ENCODE results near the gene NOD1.

Gene NOD1

DNA sequence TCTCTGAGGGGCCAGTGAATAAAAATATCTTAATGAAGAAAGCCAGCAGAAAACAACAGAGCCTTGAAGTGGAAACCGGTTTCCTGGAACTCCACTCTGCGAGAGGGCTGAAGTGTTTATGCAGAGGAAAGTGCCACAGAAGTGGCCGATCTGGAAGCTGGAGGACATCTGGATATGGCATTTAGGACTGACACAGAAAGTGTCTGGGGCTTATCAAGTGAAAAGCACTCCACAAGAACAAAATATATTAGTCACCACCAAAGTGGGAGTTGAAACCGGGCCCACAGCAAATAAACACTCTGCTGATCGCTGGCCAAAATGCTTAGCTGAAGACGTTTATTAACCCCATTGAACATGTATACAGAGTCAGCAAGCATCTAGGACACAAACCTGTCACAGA is 7.8 kb downstream of the NOD1 start:
- no peak for DNase-seq (ENCODE audit: low read depth in 2 of 2)

DNA sequence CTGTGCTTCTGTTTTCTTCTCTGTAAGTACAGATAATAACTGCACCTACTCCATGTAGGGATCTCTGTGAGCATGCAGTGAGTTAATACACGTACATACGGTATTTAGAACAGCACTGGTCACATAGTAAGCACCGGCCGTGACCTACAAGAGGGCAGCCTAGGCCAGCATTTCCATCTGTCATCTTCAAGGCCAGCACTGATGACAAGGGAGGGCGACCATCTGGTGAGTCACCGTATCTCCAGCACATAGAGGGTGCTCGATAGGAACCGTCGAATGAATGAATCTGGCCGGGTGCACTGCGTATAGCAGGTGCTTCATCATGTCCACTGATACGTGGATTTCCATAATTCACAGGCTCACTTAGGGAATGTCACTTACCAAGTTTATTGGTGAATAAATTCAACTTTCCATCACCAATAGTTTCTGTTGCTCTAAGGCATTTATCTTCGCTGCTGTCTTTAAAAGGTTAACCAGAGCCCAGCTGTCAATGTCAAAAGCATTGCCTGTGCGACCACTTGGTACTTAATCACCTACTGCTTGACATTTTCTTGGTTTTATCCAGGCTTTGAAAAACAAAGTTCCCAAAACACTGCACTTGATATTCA is 8.3 kb downstream of the NOD1 start:
- DNase-seq (ENCODE audit: low read depth in 2 of 2), result no peak

DNA sequence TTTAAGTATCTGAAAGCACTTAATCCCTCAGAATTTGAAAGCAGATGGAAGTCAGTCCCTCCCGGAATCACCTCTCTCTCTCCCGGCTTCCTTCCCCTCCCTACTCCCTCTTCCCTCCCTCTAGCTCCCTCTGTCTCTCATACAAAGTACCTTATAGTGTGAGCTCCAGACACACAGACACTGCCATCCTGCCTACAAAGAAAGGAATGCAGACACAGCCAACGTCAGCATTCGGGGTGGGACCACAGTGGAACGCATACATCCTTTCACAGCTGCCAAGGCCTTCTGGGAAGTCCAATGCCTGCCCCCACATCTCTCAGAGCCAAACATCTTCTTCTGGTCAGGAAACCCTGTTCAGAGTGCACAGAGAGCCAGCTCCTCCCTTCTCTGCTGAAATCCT is 9.3 kb downstream of the NOD1 start:
- DNase-seq (ENCODE audit: low read depth in 2 of 2), result no peak

DNA sequence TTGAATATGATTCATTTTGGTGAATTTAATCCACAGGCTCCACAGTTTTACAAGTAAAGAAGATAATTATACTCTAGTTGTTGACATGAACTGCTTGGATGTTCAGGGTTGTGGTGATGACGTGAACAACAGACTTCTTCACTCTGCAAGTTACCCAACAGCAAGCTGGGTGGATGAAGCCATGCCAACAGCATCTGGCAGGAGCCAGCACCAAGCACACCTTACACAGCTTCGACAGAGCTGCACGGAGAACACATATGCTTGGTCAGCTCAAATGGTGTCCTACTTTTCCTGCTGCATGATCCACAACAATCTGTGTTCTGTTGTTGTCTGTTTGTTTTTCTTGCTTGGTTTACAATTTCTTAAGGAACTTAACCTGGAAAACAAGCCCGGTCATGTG is 9.8 kb downstream of the NOD1 start:
- no peak for DNase-seq (ENCODE audit: low read depth in 2 of 2)

DNA sequence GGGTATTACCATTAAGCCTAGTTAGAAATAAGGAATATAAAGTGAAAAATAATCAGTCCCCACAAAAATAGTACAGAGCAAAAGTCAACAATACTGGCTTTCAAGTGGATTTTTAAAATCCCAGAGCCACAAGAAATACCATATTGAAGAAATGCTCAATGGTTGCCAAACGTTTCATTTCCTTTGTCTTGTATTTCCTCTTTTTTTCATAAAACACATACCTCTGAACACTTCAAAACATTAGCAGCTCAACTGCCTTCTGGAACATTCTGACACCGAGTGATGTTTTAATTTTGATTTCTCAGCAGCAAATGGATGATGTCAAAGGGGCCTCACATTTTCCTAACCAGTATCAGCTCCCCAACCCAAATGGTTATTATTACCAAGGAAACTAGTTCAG is 10.5 kb downstream of the NOD1 start:
- DNase-seq (ENCODE audit: low read depth in 2 of 2), result no peak

DNA sequence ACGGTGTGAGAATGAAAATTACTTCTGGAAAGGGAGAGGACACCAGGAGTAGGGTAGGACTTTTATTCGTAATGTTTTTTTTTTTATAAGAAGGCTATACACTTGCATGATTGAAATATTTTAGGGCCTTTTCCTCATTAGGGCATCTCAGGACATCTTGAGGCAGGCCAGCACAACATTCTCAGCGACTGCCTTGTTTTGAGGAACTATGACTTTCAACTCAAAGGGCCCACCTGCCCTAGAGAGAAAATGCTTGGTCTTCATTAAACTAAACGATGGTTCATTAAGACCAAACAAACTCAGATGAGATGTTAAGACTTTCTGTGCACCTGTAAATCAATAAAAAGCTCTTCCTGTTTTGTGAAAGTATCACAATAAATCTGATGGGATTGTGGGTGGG is 11.3 kb downstream of the NOD1 start:
- no peak for DNase-seq (ENCODE audit: low read depth in 2 of 2)

DNA sequence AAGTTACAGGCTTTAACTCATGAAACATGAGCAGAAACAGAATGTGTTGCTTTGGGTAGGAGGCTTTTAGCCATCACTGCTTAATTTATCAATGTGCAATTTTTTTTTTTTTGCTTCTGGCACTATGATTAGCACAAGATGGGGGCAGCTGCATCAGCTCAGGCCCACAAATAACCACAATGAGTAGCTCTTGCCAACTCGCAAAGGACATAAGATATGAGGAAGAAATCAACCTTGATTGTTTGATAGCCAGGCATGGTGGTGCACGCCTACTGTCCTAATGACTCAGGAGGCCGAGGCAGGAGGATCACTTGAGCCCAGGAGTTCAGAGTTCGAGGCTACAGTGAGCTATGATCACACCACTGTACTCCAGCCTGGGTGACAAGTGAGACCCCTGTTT is 12.3 kb downstream of the NOD1 start:
- no peak for DNase-seq (ENCODE audit: low read depth in 2 of 2)

DNA sequence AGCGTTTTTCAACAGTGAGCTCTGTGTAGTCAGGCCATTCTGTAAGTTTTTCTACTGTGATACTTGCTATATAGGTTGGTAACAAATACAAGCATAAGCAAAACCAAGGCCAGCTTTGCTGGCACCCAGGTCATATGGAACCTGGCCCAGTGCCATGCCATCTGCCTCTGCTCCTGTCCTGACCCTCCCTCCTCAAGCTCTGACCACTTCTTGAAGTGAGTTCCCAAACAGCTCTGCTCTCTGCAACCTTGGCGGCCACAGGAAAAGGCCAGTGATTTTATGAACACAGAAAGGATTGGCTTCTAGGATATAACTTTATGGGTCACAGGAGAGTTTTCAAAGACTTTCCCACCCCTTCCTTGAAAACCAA is 12.8 kb downstream of the NOD1 start:
- no peak for DNase-seq (ENCODE audit: low read depth in 2 of 2)

DNA sequence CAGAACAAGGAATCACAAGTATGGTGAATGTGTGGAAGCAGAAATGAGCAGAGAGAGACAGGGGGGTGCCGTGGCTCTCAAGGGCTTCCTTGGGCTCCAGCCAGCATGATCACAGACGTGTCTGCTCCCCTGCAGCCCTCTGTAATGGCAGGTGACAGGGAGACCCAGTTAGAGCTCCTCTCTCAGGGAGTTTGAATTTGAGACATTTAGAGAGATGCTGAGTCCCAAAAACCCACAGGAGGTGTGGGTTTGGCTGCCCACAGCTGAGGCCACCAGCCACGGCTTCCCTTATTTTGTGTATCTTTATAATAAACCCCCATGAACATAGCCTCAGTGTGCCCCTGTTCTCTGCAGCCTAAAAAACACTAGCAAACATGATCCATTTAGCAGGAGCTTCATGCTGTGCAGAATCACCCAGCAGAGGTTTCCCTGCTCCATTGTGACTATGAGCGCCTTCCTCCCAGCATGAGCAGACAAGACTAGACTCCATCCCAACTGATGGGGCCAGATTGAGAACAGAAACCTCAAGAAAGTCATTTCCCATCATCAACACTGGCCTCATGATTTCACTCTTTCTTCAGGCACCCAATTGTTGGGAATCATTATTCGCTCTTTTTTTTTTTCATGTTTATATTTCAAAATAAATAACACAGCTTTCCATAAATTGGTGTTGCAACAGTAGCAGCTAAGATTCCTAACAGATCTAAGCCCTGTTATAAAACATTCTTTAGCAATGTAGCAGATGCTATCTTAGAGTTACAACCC is 13.4 kb downstream of the NOD1 start:
- no peak for DNase-seq (ENCODE audit: low read depth in 2 of 2)

DNA sequence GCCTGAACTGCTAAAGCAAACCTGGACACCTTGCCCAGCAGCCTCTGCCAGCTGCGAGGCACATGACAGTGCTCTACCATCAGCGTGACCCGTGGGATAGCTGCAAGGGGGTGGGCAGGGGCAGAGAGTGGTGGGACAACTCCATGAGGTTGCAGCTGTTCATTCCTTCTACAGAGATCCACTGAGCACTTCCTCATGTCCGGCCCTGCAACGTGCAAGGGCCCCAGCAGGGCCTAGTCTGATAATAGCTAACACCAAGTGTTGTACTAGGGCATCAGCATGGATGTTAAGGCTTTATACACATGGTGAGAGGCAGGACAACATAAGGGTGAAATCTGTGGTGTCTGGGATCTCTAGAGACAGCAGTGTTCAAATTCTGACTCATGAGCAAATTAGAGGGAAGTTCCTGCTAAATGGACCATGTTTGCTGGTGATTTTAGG is 14.3 kb downstream of the NOD1 start:
- DNase-seq (ENCODE audit: low read depth in 2 of 2), result no peak

DNA sequence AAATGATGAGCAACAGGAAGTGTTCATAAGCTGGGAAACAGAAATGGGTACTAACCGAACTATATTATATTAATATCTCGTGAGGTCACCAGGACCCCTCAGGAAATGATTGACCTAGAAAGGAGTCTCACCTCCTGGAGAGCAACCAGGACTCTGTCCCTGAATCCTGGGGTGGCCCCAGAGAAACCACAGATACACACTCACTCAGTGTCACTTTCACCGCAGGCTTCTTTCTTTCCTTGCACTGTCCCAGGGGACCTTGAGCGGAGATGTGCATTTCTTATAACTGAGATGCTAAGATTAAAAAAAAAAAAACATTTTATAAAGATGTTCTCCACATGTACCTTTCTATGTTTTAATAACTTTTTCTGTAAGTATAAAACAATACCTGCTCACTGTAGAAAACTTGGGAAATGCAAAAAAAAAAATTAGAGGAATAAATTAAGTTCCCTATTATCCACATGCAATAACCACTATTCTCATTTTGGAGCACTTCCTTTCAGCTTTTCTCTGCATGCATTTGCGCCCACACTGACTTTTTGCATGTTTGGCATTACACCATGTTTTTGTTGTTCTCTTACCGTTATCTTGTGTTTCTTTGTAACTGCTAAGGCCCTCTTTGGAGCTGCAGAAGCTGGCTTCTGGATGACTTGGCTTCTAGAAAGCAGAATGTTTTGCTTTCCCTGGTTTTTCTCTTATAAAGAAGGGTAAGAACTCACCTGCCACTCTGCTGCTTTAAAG is 15.0 kb downstream of the NOD1 start:
- no peak for DNase-seq (ENCODE audit: low read depth in 2 of 2)

DNA sequence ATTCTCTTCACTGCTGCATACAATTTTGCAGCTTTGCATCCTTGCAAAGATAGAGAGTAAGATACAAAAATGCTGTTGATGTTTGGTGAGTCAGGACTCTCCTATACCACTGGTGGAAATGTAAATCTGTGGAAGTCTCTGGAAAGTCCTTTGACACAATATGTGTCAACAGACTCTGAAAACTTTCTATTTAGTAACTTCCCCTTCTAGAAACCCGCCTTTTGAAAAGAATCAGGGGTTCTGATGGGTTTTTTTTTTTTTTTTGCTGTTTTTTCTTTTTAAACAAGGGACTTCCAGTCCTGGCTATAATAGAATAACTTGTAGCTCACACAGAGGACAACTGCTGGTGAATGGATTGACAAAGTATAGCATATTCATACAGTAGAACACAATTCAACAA is 16.4 kb downstream of the NOD1 start:
- no peak for DNase-seq (ENCODE audit: low read depth in 2 of 2)

DNA sequence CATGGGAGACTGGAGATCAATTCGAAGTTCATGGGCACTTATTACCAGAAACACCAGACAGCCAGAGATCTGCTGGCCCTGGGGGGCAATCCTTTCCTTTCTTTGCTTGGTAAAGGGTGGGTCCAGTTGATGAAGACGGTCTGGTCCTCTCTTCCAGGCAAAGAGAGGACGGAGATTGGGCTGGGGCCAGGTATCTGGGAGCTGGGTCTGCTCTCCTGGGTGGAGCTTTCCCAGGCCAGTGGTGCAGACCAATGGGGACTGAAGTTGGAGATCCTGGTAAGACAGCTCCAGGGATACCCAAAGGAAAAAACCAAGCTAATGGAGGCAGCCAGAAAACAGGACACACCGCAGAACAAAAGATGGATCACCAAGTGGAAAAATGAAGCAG is 18.3 kb downstream of the NOD1 start:
- no peak for DNase-seq (ENCODE audit: low read depth in 2 of 2)

DNA sequence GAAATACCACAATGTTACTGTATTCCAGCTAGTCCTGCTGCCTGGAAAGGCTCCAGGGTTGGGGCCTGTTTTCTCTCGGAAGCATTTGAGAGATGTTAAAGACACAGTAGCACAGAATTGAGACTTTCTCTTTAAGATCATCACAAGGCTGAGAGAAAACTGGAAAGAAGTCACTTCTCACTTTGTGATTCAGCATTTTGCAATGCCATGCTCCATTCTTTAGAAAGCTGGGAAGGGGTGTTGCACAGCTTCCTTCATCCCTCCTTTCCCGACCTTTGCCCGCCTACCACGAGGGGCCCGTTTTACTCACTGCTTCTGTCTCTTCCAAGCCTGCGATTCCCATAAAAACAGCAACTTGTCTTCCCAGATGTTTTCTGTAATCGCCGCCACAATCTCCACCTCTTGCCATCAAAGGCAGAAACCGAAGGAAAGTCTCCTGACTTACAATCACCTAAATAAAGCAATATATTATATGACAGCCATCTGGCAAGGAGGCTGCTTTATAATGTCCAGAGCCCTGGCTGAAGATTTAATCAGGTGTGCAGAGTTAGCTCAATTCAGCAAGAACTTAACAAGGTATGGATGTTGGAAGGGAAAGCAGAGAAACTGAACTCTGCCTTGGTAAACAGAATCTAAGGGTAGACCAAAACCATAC is 18.9 kb downstream of the NOD1 start:
- no peak for DNase-seq (ENCODE audit: low read depth in 2 of 2)

DNA sequence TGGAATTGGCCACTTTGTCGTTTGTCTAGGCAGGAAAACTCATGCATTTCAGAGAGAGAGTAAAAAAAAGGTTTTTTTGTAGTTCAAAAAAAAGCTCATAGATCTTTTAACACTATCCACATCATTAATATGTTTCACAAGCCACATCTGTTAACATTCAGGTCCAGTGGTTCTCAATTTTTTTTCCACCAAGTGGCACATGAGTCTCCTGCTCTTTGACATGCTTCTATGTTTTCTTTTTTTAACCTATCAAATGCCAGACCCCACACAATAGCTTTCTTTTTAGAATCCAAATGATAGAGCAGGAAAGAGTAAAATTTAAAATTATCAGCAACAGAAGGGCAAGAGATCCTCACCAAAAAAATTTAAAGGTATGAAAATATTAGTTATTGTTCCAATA is 20.3 kb downstream of the NOD1 start:
- no peak for DNase-seq (ENCODE audit: low read depth in 2 of 2)

DNA sequence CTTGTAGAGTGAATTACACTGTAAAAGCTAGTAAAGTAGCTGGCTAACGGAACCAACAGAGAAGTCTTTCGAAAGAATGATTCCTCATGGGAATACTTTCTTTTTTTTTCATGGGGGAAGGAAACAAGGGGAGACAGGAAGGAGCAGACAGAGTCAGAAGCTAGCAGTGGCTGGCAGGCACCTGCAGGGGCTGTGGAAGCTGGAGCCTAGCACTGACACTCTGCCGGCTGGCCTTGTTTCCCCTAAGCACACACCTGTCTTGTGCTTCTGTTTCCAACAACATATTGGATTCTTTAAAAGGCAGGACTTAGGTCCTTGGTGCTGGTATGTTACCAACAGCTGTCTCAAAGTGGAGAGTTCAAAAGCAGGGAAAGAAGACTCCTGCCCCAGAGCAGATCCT is 24.7 kb downstream of the NOD1 start:
- DNase-seq (ENCODE audit: low read depth in 2 of 2), result no peak

DNA sequence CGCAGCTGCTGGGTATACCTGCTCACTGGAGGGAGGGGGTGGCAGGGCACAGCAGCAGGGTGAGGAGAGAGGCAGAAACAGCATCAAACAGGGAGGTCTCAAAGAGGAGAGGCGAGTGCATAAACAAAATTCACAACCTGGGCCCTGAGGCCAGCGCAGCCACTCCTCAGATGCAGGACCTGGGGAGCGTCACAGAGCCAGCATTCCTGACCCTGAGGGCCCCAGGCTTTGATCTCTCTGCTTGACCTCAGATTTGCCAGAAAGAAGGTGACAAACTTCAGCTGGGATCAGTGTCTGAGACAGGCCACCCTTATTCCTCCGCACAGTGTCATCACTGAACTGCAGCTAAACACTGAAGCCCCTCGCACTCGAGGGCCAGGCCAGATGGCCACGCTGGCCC is 25.6 kb downstream of the NOD1 start:
- DNase-seq (ENCODE audit: low read depth in 2 of 2), result no peak

DNA sequence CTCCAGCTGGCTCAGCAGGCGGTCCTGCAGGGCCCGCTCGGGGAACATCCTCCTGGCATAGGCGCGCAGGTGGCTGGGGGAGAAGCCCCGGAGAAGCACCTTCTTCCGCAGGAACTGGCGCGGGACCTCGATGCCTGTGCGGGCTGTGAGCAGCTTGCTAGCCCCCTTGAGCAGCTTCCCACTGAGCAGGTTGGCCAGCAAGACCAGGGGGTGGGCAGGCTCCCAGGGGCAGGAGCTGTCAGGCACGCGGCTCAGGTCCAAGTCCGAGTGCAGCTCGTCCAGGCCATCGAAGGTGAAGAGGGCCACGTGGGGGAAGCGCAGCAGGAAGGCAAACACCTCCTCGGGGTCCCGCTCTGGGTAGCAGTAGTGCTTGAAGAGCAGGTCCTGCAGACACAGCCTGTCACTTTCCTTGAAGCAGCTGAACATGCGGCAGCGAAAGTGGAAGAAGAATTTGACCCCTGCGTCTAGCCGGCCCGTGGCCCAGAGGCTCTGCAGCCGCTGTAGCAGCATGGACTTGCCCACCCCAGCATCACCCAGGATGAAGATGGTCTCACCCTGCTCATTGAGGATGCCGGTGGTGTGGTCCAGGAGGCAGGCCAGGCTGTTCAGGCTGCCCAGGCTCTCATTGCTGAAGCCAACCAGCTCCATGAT is 26.2 kb downstream of the NOD1 start:
- no peak for DNase-seq (ENCODE audit: low read depth in 2 of 2)

DNA sequence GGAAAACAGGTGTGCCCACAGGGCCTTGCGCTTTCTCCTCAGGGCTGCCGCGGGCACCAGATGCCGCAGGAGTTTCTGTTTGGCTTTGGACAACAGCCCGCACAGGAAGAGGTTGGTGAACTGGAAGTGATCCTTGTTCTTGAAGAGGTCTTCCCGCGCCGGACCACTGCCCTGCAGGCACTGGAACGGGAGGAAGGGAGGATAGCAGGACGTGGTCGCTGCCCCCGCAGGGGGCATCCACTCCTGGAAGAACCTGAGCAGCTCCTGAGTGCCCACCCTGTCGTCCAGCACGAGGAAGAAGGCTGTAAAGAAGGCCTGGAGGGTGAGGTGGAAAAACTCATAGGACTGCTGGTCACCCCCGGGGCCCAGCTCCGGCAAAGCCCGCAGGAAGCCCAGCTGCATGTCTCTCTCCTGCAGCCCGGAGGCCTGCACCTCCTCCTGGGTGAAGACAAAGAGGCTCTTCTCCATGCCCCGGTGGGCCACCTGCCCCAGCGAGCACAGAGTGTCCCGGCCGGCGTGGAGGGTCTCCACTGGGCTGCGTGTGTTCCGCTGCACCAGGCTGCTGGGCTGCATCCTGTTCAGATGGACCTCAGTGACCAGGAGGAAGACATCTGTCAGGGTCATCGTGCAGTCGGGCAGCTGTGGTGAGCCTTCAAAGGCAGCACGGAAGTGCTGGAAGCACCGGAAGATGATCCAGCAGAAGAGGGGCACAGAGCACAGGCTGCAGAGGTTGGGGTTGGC is 26.9 kb downstream of the NOD1 start:
- DNase-seq (ENCODE audit: low read depth in 2 of 2), result no peak

DNA sequence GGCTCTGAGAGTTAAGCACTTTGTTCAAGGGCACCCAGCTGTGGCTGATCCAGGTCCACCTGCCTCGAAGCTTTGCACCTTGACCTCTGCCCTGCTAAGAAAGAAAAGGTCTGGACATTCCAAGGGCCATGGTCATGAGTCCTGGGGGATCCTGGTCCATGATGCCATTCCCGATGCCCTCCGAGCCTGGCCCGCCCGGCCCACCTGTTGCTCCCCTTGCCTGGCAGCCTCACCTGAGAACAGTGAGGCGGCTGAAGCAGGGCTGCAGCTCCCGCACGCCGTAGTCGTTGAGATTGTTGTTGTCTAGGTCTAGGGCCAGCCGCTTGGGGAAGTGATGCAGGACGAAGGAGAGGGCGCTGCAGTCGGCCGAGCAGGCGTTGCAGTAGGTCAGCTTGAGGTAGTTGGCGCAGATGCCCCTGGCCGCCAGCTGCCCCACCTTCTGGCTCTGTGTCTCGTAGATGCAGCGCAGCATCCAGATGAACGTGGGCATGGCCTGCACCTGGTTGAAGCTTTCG is 27.5 kb downstream of the NOD1 start:
- DNase-seq (ENCODE audit: low read depth in 2 of 2), result no peak

All from stimulated activated CD4-positive, alpha-beta T cell treated with anti-CD3 and anti-CD28 coated beads, Interleukin-4, amount 100 ng/mL, for 48 hours (primary cell).